ENCODE measurements around the gene RING1. TPM values are rescaled to one million over a fixed set of nuclear protein-coding genes. Genes with fewer than 3 reads are reported as not detected.
A peak's percentile ranks its signal among the peaks of the same experiment; 100 is the strongest.

The RING1 gene
- total RNA-seq, 3 donors from 2014 or later, result 64.7 to 66.5 (median 66.3) TPM

- no peak for ATAC-seq
- peaks cover 14% of the 10 kb centered on the region for H3K9me3 Mint-ChIP-seq
- peaks cover 7% of the 10 kb centered on the region for H3K27me3 Mint-ChIP-seq (ENCODE audit: low read depth)
- peaks cover 14% of the 10 kb centered on the region for H3K4me1 Mint-ChIP-seq (ENCODE audit: low read depth)
- H3K4me3 Mint-ChIP-seq, result no peak overlapping the region
- no peak for DNase-seq
- H3K36me3 Mint-ChIP-seq (ENCODE audit: insufficient read depth), result peaks cover 13% of the 10 kb centered on the region
Observed at GRCh38 chr6:33178755-33179475, 29.4 kb upstream of the RING1 start.

- no peak for DNase-seq
- Mint-ChIP-seq H3K9me3 (peaks cover 14% of the 10 kb centered on the region), H3K4me1 (ENCODE audit: low read depth) (peaks cover 24% of the 10 kb centered on the region), H3K4me3 (no peak overlapping the region), H3K27me3 (ENCODE audit: low read depth) (peaks cover 4% of the 10 kb centered on the region), H3K36me3 (ENCODE audit: insufficient read depth) (peaks cover 13% of the 10 kb centered on the region)
- no peak for ATAC-seq
Observed at GRCh38 chr6:33181141-33181540, 27.2 kb upstream of the RING1 start.

GRCh38 chr6:33183071-33183683 is 25.1 kb upstream of the RING1 start:
- Mint-ChIP-seq H3K36me3 (ENCODE audit: insufficient read depth) (peaks cover 13% of the 10 kb centered on the region), H3K4me1 (ENCODE audit: low read depth) (peaks cover 24% of the 10 kb centered on the region), H3K9me3 (peaks cover 14% of the 10 kb centered on the region), H3K4me3 (peak overlapping the region; percentile 60), H3K27me3 (ENCODE audit: low read depth) (peaks cover 8% of the 10 kb centered on the region)
- no peak for ATAC-seq
- no peak for DNase-seq

GRCh38 chr6:33185190-33185589 is 23.1 kb upstream of the RING1 start:
- H3K36me3 Mint-ChIP-seq (ENCODE audit: insufficient read depth), result peaks cover 13% of the 10 kb centered on the region
- peaks cover 14% of the 10 kb centered on the region for H3K9me3 Mint-ChIP-seq
- no peak for ATAC-seq
- H3K4me1 Mint-ChIP-seq (ENCODE audit: low read depth), result peaks cover 24% of the 10 kb centered on the region
- H3K4me3 Mint-ChIP-seq, result no peak overlapping the region
- H3K27me3 Mint-ChIP-seq (ENCODE audit: low read depth), result peaks cover 19% of the 10 kb centered on the region
- no peak for DNase-seq

- peaks cover 13% of the 10 kb centered on the region for H3K36me3 Mint-ChIP-seq (ENCODE audit: insufficient read depth)
- H3K4me3 Mint-ChIP-seq, result no peak overlapping the region
Observed at GRCh38 chr6:33185654-33186187, 22.6 kb upstream of the RING1 start.

GRCh38 chr6:33187809-33188208 is 20.5 kb upstream of the RING1 start:
- peaks cover 10% of the 10 kb centered on the region for H3K9me3 Mint-ChIP-seq
- H3K27me3 Mint-ChIP-seq (ENCODE audit: low read depth), result peaks cover 31% of the 10 kb centered on the region
- ATAC-seq, result no peak
- DNase-seq, result no peak
- H3K36me3 Mint-ChIP-seq (ENCODE audit: insufficient read depth), result peaks cover 10% of the 10 kb centered on the region
- H3K4me3 Mint-ChIP-seq, result no peak overlapping the region
- peaks cover 27% of the 10 kb centered on the region for H3K4me1 Mint-ChIP-seq (ENCODE audit: low read depth)

More at GRCh38 chr6:33185654-33186187, 22.6 kb upstream of the RING1 start:
- ATAC-seq (no peak), DNase-seq (no peak)
- peaks cover 14% of the 10 kb centered on the region for H3K9me3 Mint-ChIP-seq
- peaks cover 24% of the 10 kb centered on the region for H3K4me1 Mint-ChIP-seq (ENCODE audit: low read depth)
- peaks cover 20% of the 10 kb centered on the region for H3K27me3 Mint-ChIP-seq (ENCODE audit: low read depth)

- Mint-ChIP-seq H3K9me3 (no peaks in the 10 kb centered on the region), H3K4me1 (ENCODE audit: low read depth) (peaks cover 23% of the 10 kb centered on the region), H3K27me3 (ENCODE audit: low read depth) (peaks cover 33% of the 10 kb centered on the region), H3K4me3 (no peak overlapping the region), H3K36me3 (ENCODE audit: insufficient read depth) (peaks cover 4% of the 10 kb centered on the region)
- ATAC-seq, result no peak
- DNase-seq, result no peak
Observed at GRCh38 chr6:33189164-33189563, 19.1 kb upstream of the RING1 start.

- Mint-ChIP-seq H3K9me3 (no peaks in the 10 kb centered on the region), H3K4me1 (ENCODE audit: low read depth) (peaks cover 16% of the 10 kb centered on the region), H3K36me3 (ENCODE audit: insufficient read depth) (peaks cover 9% of the 10 kb centered on the region), H3K27me3 (ENCODE audit: low read depth) (peaks cover 33% of the 10 kb centered on the region), H3K4me3 (no peak overlapping the region)
- ATAC-seq (no peak), DNase-seq (no peak)
Observed at GRCh38 chr6:33189625-33190448, 18.5 kb upstream of the RING1 start.

GRCh38 chr6:33190504-33191107 is 17.7 kb upstream of the RING1 start:
- no peaks in the 10 kb centered on the region for H3K9me3 Mint-ChIP-seq
- H3K36me3 Mint-ChIP-seq (ENCODE audit: insufficient read depth), result peaks cover 13% of the 10 kb centered on the region
- no peak for ATAC-seq
- no peak overlapping the region for H3K4me3 Mint-ChIP-seq
- DNase-seq, result no peak
- H3K27me3 Mint-ChIP-seq (ENCODE audit: low read depth), result peaks cover 33% of the 10 kb centered on the region
- peaks cover 15% of the 10 kb centered on the region for H3K4me1 Mint-ChIP-seq (ENCODE audit: low read depth)

GRCh38 chr6:33191383-33192104 is 16.8 kb upstream of the RING1 start:
- Mint-ChIP-seq H3K27me3 (ENCODE audit: low read depth) (peaks cover 31% of the 10 kb centered on the region), H3K9me3 (no peaks in the 10 kb centered on the region), H3K36me3 (ENCODE audit: insufficient read depth) (peaks cover 20% of the 10 kb centered on the region), H3K4me3 (peak overlapping the region; percentile 34), H3K4me1 (ENCODE audit: low read depth) (peaks cover 15% of the 10 kb centered on the region)
- DNase-seq (no peak), ATAC-seq (no peak)

GRCh38 chr6:33192105-33192646 is 16.1 kb upstream of the RING1 start, which contains the start of gene COL11A2:
Gene COL11A2, minus strand, starts transcription at chr6:33192467. Its CDS starts 227 bp downstream, at chr6:33192240.
- DNase-seq, result peak; percentile 32
- Mint-ChIP-seq H3K9me3 (no peaks in the 10 kb centered on the region), H3K36me3 (ENCODE audit: insufficient read depth) (peaks cover 23% of the 10 kb centered on the region), H3K4me3 (peak within 1 kb of the TSS; percentile 75), H3K27me3 (ENCODE audit: low read depth) (peaks cover 29% of the 10 kb centered on the region), H3K4me1 (ENCODE audit: low read depth) (peaks cover 18% of the 10 kb centered on the region)
- peak; percentile 39 to 54 for ATAC-seq

GRCh38 chr6:33192671-33193602 is 15.4 kb upstream of the RING1 start:
- peak; percentile 34 for DNase-seq
- peaks cover 27% of the 10 kb centered on the region for H3K36me3 Mint-ChIP-seq (ENCODE audit: insufficient read depth)
- H3K4me1 Mint-ChIP-seq (ENCODE audit: low read depth), result peaks cover 26% of the 10 kb centered on the region
- peaks cover 29% of the 10 kb centered on the region for H3K27me3 Mint-ChIP-seq (ENCODE audit: low read depth)
- H3K4me3 Mint-ChIP-seq, result peak overlapping the region; percentile 75
- H3K9me3 Mint-ChIP-seq, result no peaks in the 10 kb centered on the region
- ATAC-seq, result peak; percentile 20 to 38
